Mucosa of stomach (tissue), 1 donor: ENCODE measurements around the gene DCAF15.
"Not testable (repeated sequence)": the region's sequence is repeated elsewhere in the genome, so short reads cannot be mapped to it uniquely, and the experiment has no call there.

ENCODE experiments used
- H3K27me3 ChIP-seq: one replicate; pipeline ENCODE4 v1.7.0; 2013; ENCODE audit warnings: mild to moderate bottlenecking, low read length; ENCODE audit not compliant: control insufficient read depth, insufficient read depth
- H3K36me3 ChIP-seq: one replicate; pipeline ENCODE4 v1.7.0; 2013; ENCODE audit warnings: low read length; ENCODE audit not compliant: control insufficient read depth, insufficient read depth
- H3K4me1 ChIP-seq: one replicate; pipeline ENCODE4 v1.7.0; 2013; ENCODE audit warnings: mild to moderate bottlenecking, low read length; ENCODE audit not compliant: control insufficient read depth, insufficient read depth
- H3K4me3 ChIP-seq: one replicate; pipeline ENCODE4 v1.7.0; 2013; ENCODE audit warnings: low read length
- H3K9ac ChIP-seq: one replicate; pipeline ENCODE4 v1.7.0; 2013; ENCODE audit warnings: mild to moderate bottlenecking, low read length, moderate library complexity
- H3K9me3 ChIP-seq: one replicate; pipeline ENCODE4 v1.7.0; 2013; ENCODE audit warnings: mild to moderate bottlenecking, low read length, moderate library complexity; ENCODE audit not compliant: control insufficient read depth
- donor health status: Pancreatic carcinoma.

DCAF15 gene

DNA sequence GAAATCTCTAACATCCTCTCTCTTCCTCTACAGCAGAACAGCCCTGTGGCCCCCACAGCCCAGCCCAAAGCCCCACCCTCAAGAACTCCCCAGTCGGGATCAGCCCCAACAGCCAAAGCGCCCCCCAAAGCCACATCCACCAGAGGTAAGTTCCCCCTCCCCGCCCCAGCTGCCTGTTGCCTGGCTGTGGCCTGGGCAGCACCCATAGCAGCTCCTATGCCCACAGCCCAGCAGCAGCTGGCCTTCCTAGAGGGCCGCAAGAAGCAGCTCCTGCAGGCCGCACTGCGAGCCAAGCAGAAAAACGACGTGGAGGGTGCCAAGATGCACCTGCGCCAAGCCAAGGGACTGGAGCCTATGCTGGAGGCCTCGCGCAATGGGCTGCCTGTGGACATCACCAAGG is 31.8 kb upstream of the DCAF15 start:
- no peak overlapping the region for H3K4me3 ChIP-seq
- no peak overlapping the region for H3K9ac ChIP-seq
- peaks cover 11% of the 10 kb centered on the region for H3K36me3 ChIP-seq
- H3K27me3 ChIP-seq: no peaks in the 10 kb centered on the region
- H3K4me1 ChIP-seq: no peaks in the 10 kb centered on the region
- H3K9me3 ChIP-seq: no peaks in the 10 kb centered on the region

DNA sequence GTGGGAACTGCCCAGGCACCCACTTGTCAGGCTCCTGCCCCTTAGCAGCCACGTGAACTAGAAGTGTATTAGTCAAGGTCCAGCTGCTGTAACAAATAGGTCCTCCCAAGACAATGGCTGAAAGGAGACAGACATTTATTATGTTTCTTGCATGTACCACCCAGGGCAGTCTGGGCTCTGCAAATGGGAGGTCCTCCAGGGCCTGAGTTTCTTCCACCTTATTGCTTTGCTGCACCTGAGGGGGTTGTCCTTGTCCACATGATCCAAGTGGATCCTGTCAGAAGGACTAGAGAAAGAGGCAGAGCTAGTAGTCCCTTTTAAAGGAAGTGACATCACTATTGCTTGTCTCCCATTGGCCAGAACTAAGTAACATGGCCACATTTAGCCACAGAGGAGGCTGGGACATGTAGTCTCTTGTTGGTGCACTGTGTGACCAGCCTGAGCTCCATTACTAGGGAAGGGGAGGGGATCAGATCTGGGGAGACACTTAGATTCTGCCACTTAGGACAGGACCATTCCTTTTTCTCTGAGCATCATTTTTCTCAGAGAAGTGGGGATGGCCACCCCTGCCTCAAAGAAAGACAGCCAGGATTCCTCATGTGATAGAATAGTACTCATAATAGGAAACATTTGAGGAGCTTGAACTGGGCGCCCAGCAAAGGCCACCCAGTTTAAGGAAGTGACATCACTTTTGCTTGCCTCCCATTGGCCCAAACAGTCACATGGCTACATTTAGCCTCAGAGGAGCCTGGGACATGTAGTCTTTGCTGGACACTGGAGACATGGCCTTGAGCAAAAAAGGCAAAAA is 31.2 kb upstream of the DCAF15 start:
- H3K36me3 ChIP-seq: peaks cover 11% of the 10 kb centered on the region
- no peak overlapping the region for H3K4me3 ChIP-seq

DNA sequence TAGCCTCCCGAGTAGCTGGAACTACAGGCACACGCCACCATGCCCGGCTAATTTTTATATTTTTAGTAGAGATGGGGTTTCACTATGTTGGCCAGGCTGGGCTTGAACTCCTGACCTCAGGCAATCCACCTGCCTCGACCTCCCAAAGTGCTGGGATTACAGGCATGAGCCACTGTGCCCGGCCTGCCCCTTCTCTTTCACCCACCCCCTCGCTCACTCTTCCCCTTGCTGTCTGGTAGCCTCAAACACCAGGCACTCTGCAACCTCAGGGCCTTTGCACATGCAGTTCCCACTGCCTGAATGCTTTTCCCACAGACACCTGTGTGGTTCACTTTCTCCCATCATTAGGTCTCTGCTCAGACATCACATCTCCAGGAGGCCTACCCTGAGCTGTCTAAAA is 30.2 kb upstream of the DCAF15 start:
- peaks cover 11% of the 10 kb centered on the region for H3K36me3 ChIP-seq
- not testable (repeated sequence) for H3K27me3 ChIP-seq, H3K4me1 ChIP-seq, H3K9me3 ChIP-seq, H3K9ac ChIP-seq, H3K4me3 ChIP-seq

More for the DNA sequence above, 31.2 kb upstream of the DCAF15 start:
- Histone ChIP-seq H3K4me1 (no peaks in the 10 kb centered on the region), H3K9ac (no peak overlapping the region), H3K9me3 (no peaks in the 10 kb centered on the region), H3K27me3 (no peaks in the 10 kb centered on the region)

DNA sequence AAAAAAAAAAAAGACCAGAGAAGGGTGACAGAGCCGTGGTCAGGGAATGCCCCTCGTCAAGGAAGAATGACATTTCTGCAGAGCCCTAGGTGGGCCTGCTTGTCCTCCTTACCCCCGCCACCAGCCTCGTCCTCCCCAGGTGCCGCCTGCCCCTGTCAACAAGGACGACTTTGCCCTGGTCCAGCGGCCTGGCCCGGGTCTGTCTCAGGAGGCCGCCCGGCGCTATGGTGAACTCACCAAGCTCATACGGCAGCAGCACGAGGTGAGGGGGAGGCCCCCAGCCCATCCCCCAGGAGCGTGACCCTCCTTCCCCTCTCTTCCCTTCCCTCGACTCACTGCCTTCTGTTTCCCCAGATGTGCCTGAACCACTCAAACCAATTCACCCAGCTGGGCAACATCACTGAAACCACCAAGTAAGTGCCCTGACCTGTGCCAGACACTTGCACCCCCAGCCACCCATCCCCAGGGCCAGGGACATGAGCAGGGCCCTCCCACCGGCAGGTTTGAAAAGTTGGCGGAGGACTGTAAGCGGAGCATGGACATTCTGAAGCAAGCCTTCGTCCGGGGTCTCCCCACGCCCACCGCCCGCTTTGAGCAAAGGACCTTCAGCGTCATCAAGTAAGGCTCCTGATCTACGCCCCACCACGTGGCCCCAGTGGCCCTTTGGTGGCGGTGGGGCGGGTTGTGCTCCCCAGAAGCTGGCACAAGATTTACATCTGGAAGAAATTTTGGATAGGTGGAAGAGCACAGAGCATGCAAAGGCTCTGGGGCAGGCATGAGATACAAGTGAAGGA is 28.9 kb upstream of the DCAF15 start:
- Histone ChIP-seq H3K27me3 (no peaks in the 10 kb centered on the region), H3K9me3 (no peaks in the 10 kb centered on the region), H3K4me1 (no peaks in the 10 kb centered on the region), H3K36me3 (peaks cover 16% of the 10 kb centered on the region), H3K9ac (no peak overlapping the region), H3K4me3 (no peak overlapping the region)

- no peaks in the 10 kb centered on the region for H3K4me1 ChIP-seq
- H3K9ac ChIP-seq: no peak overlapping the region
- peaks cover 10% of the 10 kb centered on the region for H3K36me3 ChIP-seq
Measured at GRCh38 chr19:13926010-13926409, 26.3 kb upstream of the DCAF15 start.

GRCh38 chr19:13926715-13927114 is 25.6 kb upstream of the DCAF15 start:
- Histone ChIP-seq H3K27me3 (no peaks in the 10 kb centered on the region), H3K4me1 (no peaks in the 10 kb centered on the region), H3K9me3 (no peaks in the 10 kb centered on the region), H3K36me3 (peaks cover 5% of the 10 kb centered on the region), H3K9ac (no peak overlapping the region), H3K4me3 (no peak overlapping the region)

More at GRCh38 chr19:13926010-13926409, 26.3 kb upstream of the DCAF15 start:
- no peaks in the 10 kb centered on the region for H3K27me3 ChIP-seq
- H3K4me3 ChIP-seq: no peak overlapping the region
- H3K9me3 ChIP-seq: no peaks in the 10 kb centered on the region

- Histone ChIP-seq H3K4me1 (no peaks in the 10 kb centered on the region), H3K4me3 (no peak overlapping the region), H3K27me3 (no peaks in the 10 kb centered on the region), H3K9me3 (no peaks in the 10 kb centered on the region), H3K36me3 (peaks cover 5% of the 10 kb centered on the region), H3K9ac (no peak overlapping the region)
Measured at GRCh38 chr19:13929340-13929739, 23.0 kb upstream of the DCAF15 start.

- no peak overlapping the region for H3K4me3 ChIP-seq
- no peaks in the 10 kb centered on the region for H3K9me3 ChIP-seq
- no peaks in the 10 kb centered on the region for H3K4me1 ChIP-seq
- H3K27me3 ChIP-seq: no peaks in the 10 kb centered on the region
- no peak overlapping the region for H3K9ac ChIP-seq
- peaks cover 5% of the 10 kb centered on the region for H3K36me3 ChIP-seq
Measured at GRCh38 chr19:13929956-13930355, 22.4 kb upstream of the DCAF15 start.

DNA sequence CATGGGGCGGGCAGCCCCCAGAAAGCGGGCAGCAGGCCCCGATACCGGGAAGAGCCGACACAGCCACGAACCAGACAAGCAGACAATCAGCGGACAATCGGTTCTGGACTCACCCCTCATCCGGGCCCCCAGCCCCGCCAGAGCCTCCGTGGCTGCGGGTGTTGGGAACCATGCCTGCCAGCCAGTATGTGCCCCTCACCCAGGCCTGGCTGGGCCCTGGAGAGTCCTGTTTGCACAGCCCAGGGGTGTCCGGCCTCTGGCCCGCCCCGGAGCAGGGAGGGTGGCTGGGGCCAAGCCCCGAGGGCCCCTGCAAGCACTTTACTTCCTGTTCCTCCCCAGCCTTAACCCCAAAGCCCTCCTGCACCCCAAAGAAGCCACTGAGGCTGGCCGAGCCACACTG is 21.9 kb upstream of the DCAF15 start:
- H3K27me3 ChIP-seq: no peaks in the 10 kb centered on the region
- H3K4me1 ChIP-seq: no peaks in the 10 kb centered on the region
- H3K9ac ChIP-seq: no peak overlapping the region
- H3K9me3 ChIP-seq: no peaks in the 10 kb centered on the region
- no peak overlapping the region for H3K4me3 ChIP-seq
- H3K36me3 ChIP-seq: peaks cover 5% of the 10 kb centered on the region

DNA sequence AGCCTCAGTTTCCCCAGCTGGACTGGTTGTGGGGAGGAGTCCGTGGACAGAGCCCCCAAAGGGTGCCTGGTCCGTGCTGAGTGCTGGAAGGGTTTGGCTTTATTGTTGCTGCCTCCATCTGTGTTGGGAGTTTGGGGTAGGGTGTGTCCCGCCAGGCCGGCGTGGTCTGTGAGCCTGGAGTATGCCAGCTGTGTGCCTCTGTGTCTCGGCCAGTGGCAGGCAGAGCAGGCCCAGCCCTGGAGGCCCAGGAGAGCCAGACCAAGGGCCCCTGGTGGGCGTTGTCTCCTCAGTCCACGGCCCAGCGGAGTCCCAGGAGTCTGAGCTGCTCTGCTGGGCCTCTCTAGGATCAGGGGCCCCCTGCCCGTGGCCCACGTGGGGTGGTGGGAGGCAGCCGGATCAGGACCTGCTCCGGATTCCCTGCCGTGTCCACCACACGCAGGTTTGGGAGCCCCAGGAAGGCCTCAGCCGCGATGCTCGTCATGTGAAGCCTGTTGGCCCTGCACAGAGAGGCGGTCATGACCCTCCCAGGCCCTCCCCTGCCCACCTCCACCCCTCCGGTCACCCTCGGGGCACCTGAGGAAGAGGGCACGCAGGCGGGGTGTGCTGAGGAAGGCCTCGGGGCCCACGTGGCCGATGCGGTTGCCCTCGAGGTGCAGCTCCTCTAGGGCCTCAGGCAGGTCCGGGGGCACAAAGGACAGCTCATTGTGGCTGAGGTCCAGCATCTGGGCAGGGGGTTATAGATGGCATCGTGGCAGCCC is 20.7 kb upstream of the DCAF15 start:
- H3K4me3 ChIP-seq: no peak overlapping the region
- H3K27me3 ChIP-seq: no peaks in the 10 kb centered on the region
- H3K36me3 ChIP-seq: peaks cover 5% of the 10 kb centered on the region
- H3K9me3 ChIP-seq: no peaks in the 10 kb centered on the region
- no peak overlapping the region for H3K9ac ChIP-seq
- H3K4me1 ChIP-seq: no peaks in the 10 kb centered on the region

DNA sequence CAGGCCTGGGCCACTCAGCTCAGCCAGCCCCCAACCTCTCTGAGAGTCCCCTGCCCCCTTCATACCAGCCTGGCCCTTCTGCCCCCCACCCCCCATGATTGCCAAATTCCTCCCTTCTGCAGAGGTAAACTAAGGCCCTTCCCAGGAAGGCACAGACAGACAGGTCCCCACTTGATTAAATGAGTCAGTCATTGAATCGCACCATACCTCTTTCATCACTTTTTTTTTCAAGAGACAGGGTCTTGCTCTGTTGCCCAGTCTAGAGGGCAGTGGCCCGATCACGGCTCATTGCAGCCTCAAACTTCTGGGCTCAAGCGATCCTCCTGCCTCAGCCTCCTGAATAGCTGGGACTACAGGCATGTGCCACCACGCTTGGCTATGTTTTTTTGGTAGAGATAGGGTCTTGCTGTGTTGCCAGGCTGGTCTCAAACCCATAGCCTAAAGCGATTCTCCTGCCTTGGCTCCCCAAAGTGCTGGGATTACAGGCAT is 20.1 kb upstream of the DCAF15 start:
- Histone ChIP-seq H3K4me1 (no peaks in the 10 kb centered on the region), H3K9me3 (no peaks in the 10 kb centered on the region), H3K36me3 (peaks cover 5% of the 10 kb centered on the region), H3K27me3 (peaks cover under 1% of the 10 kb centered on the region), H3K4me3 (no peak overlapping the region), H3K9ac (no peak overlapping the region)
